ENCODE results near the gene CMTM8.

The CMTM8 gene

DNA sequence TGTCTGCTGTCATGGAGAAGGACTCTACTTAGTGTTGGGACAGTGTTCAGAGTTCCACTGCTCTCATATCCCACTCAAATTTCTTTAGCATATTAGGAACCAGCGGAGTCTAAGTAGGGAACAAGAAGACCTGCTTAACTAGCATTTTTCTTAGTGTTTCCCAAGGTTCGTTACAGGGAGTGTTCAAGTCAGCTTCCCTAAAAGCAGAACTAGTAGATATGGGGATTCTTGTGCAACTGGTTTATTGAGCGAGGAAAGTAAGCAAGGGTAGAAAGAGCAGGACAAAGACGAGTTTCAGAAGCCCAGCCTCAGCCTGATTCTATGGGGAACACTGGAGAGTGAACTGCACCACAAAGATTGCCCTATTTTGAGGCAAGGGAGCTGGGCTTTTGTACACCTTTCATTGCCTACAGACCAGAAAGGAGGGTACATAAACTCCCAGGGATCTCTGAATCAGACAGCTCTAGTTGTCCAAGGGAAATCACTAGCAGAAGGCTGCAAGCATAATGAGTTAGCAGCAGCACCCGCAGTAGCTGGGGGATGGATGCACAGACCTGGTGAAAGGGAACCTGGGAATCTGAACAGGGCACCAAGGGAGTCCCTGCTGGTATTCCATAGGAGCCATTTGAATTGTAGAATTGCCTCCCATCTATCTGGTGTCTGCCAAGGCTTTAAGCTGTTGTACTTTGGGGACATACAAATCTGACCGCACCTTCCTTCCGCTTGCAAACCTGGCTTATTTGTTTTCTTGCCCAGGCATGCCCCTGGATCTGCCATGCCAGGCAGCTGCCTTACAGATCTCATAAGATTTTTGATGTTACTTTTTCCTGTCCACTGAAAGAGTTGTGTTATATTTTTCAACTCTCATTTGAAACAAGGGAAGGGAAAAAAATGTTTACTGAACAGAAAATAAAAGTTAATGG lies 168.3 kb downstream of the CMTM8 start:
- DNase-seq (ENCODE audit: low read depth, low spot score) = no peak

DNA sequence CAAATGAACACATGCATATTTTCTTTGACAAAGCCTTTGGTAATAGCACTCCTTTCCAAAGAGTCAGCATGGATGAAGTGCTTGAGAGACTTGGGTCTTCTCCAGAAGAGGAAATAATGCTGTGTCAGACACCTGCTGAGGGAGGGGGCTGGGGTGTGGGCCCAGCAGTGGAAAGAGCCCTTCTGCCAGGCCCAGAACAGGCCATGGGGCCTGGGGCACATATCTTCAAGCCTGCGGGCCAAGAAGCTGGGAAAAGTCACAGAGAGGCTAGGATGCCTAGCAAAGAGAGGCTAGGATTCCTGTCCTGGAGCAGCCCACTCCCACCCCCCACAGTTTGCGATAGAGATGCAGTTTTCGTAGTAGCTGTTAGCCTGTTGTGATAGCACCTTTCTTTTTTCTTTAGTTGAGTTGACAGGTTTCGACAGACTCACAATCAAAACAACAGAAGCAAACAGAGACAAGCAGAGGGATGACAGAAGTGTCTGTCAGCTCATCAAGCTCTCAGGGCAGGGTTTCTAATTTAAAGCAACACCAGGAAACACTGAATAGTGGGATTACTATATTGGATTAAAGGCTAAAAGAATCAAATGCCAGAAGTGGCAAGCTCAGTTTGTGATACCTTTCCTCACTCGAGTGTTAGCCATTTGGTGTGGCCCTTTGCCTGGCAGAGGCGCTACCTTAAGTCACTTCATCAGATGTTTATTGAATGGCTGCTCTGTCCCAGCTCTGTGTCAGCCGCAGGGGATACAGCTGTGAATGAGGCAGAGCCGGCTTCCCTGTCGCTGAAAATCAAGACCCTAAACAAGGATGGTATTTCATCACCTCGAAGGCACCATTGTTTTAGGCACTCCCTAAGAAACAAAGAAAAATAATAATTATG lies 172.1 kb downstream of the CMTM8 start:
- DNase-seq (ENCODE audit: low read depth, low spot score) = no peak

DNA sequence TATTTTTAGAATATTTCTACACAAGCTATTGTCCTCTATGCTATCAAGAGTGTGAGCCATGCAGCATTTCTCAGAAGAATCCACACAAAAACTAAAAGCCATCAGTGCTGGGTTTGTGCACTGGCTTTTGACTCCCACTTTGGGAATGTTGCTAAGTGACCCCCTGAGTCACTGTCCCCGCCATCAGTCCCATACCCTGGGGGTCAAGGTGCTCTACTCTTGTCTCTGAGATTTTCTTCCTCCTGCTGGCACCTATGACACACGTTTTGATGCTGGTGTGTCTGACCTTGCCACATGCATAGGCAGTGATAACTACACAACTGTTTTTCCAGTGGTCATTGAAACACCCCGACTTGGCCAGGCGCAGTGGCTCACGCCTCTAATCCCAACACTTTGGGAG lies 173.0 kb downstream of the CMTM8 start:
- no peak for DNase-seq (ENCODE audit: low read depth, low spot score)

DNA sequence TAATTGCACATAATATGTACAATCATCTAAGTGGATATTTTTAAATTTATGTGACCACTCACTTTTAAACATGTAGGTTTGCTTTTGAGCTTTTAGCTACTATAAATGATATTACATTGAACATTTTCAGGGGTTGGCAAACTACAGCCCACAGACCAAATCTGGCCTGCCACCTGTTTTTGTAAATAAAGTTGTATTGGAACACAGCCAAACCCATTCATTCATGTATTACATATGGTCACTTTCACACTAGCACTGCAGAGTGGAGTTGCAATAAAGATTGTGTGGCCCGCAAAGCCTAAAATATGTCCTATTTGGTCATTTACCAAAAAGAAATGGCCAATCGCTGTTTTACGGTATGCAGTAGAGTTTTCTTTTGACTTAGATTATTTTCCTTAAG lies 174.4 kb downstream of the CMTM8 start:
- DNase-seq (ENCODE audit: low read depth, low spot score) = no peak

DNA sequence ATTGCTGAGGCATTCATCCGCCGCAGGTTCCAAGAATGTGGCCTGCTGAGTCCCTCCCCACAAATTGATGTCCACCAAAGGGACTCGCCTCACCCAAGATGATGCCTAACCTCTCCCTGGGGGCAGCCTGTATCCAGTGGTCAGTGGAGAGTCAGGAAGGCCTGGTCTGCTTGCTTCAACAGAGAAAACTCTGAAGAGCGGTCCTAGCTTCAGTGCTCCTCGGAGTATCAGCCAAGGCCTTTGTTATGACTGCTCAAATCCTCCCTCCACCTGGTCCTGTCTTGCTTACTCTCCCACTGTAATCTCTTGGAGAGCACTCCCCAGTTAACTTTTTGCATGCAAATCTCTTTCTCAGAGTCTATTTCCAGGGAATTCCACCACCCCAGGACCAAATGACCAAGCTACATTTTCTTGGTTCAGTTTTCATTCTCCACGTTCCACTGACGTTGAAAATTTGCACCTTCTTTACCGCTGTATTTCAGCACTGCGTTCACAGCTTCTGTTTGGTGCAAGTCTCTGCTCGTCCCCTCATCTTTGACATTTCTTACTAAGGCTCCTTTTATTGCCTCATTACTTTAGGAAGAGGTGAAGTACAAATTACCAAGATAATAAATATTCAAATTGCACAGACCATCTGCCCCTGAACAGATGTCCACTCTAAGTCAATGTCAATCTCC lies 175.5 kb downstream of the CMTM8 start:
- no peak for DNase-seq (ENCODE audit: low read depth, low spot score)

DNA sequence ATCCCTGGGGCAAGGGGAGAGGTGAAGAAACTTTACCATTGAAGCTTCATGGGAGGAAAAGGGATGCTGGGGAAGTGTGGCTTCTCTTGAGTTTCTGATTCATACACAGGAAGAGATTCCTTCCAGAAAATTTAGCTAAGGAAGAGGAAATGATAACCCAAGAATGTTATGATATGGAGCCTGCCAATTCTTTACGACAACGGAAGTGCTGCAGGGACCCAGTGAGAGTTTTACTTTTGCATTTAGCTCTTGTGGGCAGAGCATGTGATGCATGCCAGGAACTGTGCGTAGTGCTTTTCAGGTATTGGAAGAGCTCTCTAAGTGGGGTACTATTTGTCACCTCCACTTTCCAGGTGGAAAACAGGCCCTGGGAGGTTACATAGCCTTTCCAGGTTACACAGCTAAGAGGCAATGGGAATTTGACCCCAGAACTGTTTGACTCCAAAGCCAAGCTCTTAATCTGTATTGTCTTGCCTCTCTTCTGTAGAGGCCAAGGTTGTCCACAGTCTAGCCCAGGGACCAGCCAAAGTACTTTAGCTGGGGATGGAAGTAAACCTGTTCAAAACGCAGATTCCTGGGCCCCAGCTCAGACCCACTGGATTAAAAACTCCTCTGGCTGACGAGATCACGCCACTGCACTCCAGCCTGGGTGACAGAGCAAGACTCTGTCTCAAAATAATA lies 176.2 kb downstream of the CMTM8 start:
- DNase-seq (ENCODE audit: low read depth, low spot score) = no peak

DNA sequence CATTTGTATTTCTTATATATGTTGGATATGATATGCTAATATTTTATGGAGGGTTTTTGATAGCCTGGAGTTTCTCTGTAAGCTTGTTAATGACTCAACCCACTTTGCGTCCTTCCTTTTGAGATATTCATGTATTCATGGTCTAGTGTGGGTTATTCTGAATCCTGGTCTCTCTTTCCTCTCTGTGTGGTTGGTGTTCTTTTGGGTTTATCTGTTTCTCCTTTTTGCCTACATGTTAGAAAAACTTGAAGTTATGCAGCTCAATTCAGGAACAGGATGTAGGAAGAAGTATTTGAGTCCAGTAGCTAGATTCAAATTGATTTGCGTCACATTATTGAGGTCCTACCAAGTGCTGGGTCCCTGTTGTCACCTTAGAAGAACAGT lies 181.3 kb downstream of the CMTM8 start:
- DNase-seq (ENCODE audit: low read depth, low spot score) = no peak

All from brain pericyte (primary cell).